Subcutaneous abdominal adipose tissue (tissue), 5 donors: Measurements from ENCODE around the gene ZNF668.
"Not testable (repeated sequence)": the region's sequence is repeated elsewhere in the genome, so short reads cannot be mapped to it uniquely, and the experiment has no call there.

ENCODE experiments used
- H3K27ac ChIP-seq: one replicate; pipeline ENCODE4 v1.7.0; 2013; ENCODE audit warnings: low read depth, mild to moderate bottlenecking, inconsistent platforms, low read length, moderate library complexity
- H3K27me3 ChIP-seq, 5 donors: one replicate each; pipeline ENCODE4 v1.7.0; 2013; ENCODE audit warnings: low read length in 5 of 5, inconsistent platforms in 1 of 5; ENCODE audit not compliant: control insufficient read depth in 5 of 5, insufficient read depth in 4 of 5
- H3K36me3 ChIP-seq, 5 donors: one replicate each; pipeline ENCODE4 v1.7.0; 2013; ENCODE audit warnings: low read length in 5 of 5; ENCODE audit not compliant: control insufficient read depth in 5 of 5, insufficient read depth in 5 of 5
- H3K4me1 ChIP-seq, 5 donors: one replicate each; pipeline ENCODE4 v1.7.0; 2013; ENCODE audit warnings: low read length in 5 of 5, mild to moderate bottlenecking in 3 of 5, moderate library complexity in 1 of 5; ENCODE audit not compliant: control insufficient read depth in 5 of 5, insufficient read depth in 5 of 5
- H3K4me3 ChIP-seq, 5 donors: one replicate each; pipeline ENCODE4 v1.7.0; 2013; ENCODE audit warnings: low read length in 5 of 5, low read depth in 1 of 5
- H3K9ac ChIP-seq, 5 donors: one replicate each; pipeline ENCODE4 v1.7.0; 2013; ENCODE audit warnings: low read length in 5 of 5, mild to moderate bottlenecking in 4 of 5, moderate library complexity in 3 of 5
- H3K9me3 ChIP-seq, 5 donors: one replicate each; pipeline ENCODE4 v1.7.0; 2013; ENCODE audit warnings: low read length in 5 of 5; ENCODE audit not compliant: control insufficient read depth in 5 of 5
- donor health status: healthy.
- donor health status: healthy.
- donor health status: healthy.
- donor health status: healthy.
- donor health status: healthy.

ZNF668 gene

GRCh38 chr16:31013292-31013691, 60.7 kb downstream of the ZNF668 start:
- H3K36me3 ChIP-seq, H3K4me3 ChIP-seq, H3K4me1 ChIP-seq, H3K9ac ChIP-seq, H3K9me3 ChIP-seq, H3K27ac ChIP-seq: not testable (repeated sequence)
- H3K27me3 ChIP-seq: peaks cover 14 to 30% (median 28%) of the 10 kb centered on the region in 5 donors

GRCh38 chr16:31011815-31012214, 62.2 kb downstream of the ZNF668 start:
- not testable (repeated sequence) for H3K9me3 ChIP-seq, H3K4me1 ChIP-seq, H3K36me3 ChIP-seq, H3K4me3 ChIP-seq, H3K9ac ChIP-seq, H3K27ac ChIP-seq
- peaks cover 19 to 39% (median 30%) of the 10 kb centered on the region in 5 donors for H3K27me3 ChIP-seq
